SK-N-MC (cell line): ENCODE data around the gene LAMB4.

ENCODE experiments used
- DNase-seq: peaks from one replicate; pipeline ENCODE4 v3.0.0-alpha.2; 2011; ENCODE audit warnings: low read depth, low spot score
- H3K27ac ChIP-seq: fragments of 200-600 bp; sonication (generic); 2 replicates; pipeline ENCODE4 v1.5.1; 2016; ENCODE audit warnings: mixed run types
- H3K36me3 ChIP-seq: fragments of 200-600 bp; sonication (generic); 2 replicates; pipeline ENCODE4 v1.6.1; 2017; ENCODE audit warnings: antibody characterized with exemption, low read length, mixed read lengths; ENCODE audit not compliant: insufficient read depth
- H3K4me3 ChIP-seq: fragments of 200-600 bp; sonication (generic); 2 replicates; pipeline ENCODE4 v1.5.1; 2016
- H3K9ac ChIP-seq: fragments of 200-600 bp; sonication (generic); 2 replicates; pipeline ENCODE4 v1.8.0; 2017; ENCODE audit warnings: mixed run types, mixed read lengths; ENCODE audit not compliant: insufficient read length
- H3K9me3 ChIP-seq: fragments of 200-600 bp; sonication (generic); 2 replicates; pipeline ENCODE4 v1.6.1; 2017; ENCODE audit warnings: low read depth, mild to moderate bottlenecking, antibody characterized with exemption, low read length, moderate library complexity, mixed read lengths
- EZH2 ChIP-seq: fragments of 200-600 bp; sonication (generic); IDR thresholded peaks from one replicate; pipeline ENCODE4 v1.6.1; 2017; ENCODE audit warnings: antibody characterized with exemption
- FOXP2 ChIP-seq: optimal IDR thresholded peaks from 2 replicates; pipeline ENCODE3; 2011; ENCODE audit warnings: mild to moderate bottlenecking, moderate library complexity; ENCODE audit not compliant: insufficient read depth; ENCODE audit errors: extremely low read length, control extremely low read depth
- POLR2AphosphoS5 ChIP-seq: IDR thresholded peaks from 2 replicates; pipeline ENCODE4 v1.6.1; 2012; ENCODE audit warnings: mild to moderate bottlenecking, low read depth, low read length, borderline replicate concordance

LAMB4 gene

GRCh38 chr7:107977048-107977447 is 153.1 kb downstream of the LAMB4 start:
- H3K27ac ChIP-seq: no peak overlapping the region
- DNase-seq: no peak
- H3K9ac ChIP-seq: no peak overlapping the region
- H3K9me3 ChIP-seq: no peaks in the 10 kb centered on the region
- H3K36me3 ChIP-seq: peaks cover 90% of the 10 kb centered on the region
- no peak overlapping the region for H3K4me3 ChIP-seq
- TF ChIP-seq FOXP2 (no peak), EZH2 (no peak), POLR2AphosphoS5 (no peak)

- TF ChIP-seq POLR2AphosphoS5: no peak
- no peak for TF ChIP-seq FOXP2
- no peak for TF ChIP-seq EZH2
- Histone ChIP-seq H3K27ac (no peak overlapping the region), H3K4me3 (no peak overlapping the region), H3K9me3 (no peaks in the 10 kb centered on the region), H3K36me3 (peaks cover 90% of the 10 kb centered on the region), H3K9ac (no peak overlapping the region)
- no peak for DNase-seq
Observed at GRCh38 chr7:107976620-107977019, 153.5 kb downstream of the LAMB4 start.

- peaks cover 92% of the 10 kb centered on the region for H3K36me3 ChIP-seq
- no peak overlapping the region for H3K27ac ChIP-seq
- no peak overlapping the region for H3K4me3 ChIP-seq
- no peaks in the 10 kb centered on the region for H3K9me3 ChIP-seq
- DNase-seq: no peak
- no peak overlapping the region for H3K9ac ChIP-seq
- no peak for TF ChIP-seq FOXP2
Observed at GRCh38 chr7:107975394-107976013, 154.7 kb downstream of the LAMB4 start.

- no peak for DNase-seq
- Histone ChIP-seq H3K4me3 (no peak overlapping the region), H3K36me3 (peaks cover 87% of the 10 kb centered on the region), H3K27ac (peak overlapping the region; percentile 98), H3K9ac (no peak overlapping the region), H3K9me3 (no peaks in the 10 kb centered on the region)
- TF ChIP-seq FOXP2 (no peak), POLR2AphosphoS5 (no peak), EZH2 (no peak)
Observed at GRCh38 chr7:107973861-107974260, 156.3 kb downstream of the LAMB4 start.
